CD14-positive monocyte (primary cell): ENCODE results near the gene E2F4. TPM values are rescaled to one million over a fixed set of nuclear protein-coding genes. Genes with fewer than 3 reads are reported as not detected.

Experiments used
- DNase-seq, 3 donors: peaks; one replicate each; pipeline ENCODE4 v3.0.0-alpha.2; 2011 to 2022
- H2AFZ ChIP-seq: 2 replicates; pipeline ENCODE4 v1.6.0; 2012; ENCODE audit warnings: mild to moderate bottlenecking, low read depth, low read length, inconsistent platforms; ENCODE audit not compliant: insufficient read depth, poor library complexity, severe bottlenecking
- H3K27ac ChIP-seq, 2 donors: 1 replicate in 1 of 2; 2 replicates in 1 of 2; pipeline ENCODE4 v1.5.1; 2012 to 2013; ENCODE audit warnings: low read length in 2 of 2, control low read depth in 1 of 2, inconsistent platforms in 1 of 2, low read depth in 1 of 2, mild to moderate bottlenecking in 1 of 2
- H3K27me3 ChIP-seq, 2 donors: one replicate each; pipeline versions ENCODE4 v1.6.0 to v1.6.1; 2011 to 2013; ENCODE audit warnings: low read length in 2 of 2; ENCODE audit not compliant: control insufficient read depth in 2 of 2, insufficient read depth in 2 of 2
- H3K36me3 ChIP-seq, 2 donors: replicated peaks in 1 of 2; 1 replicate in 1 of 2; 2 replicates in 1 of 2; pipeline versions ENCODE4 v1.5.1 to v1.6.1; 2012 to 2013; ENCODE audit warnings: low read length in 2 of 2, control low read depth in 1 of 2, inconsistent platforms in 1 of 2, mild to moderate bottlenecking in 1 of 2; ENCODE audit not compliant: insufficient read depth in 2 of 2, control insufficient read depth in 1 of 2
- H3K4me1 ChIP-seq, 2 donors: 1 replicate in 1 of 2; 2 replicates in 1 of 2; pipeline versions ENCODE4 v1.5.1 to v1.6.1; 2012 to 2013; ENCODE audit warnings: low read length in 2 of 2, control low read depth in 1 of 2, inconsistent platforms in 1 of 2, mild to moderate bottlenecking in 1 of 2, moderate library complexity in 1 of 2; ENCODE audit not compliant: insufficient read depth in 2 of 2, control insufficient read depth in 1 of 2
- H3K4me2 ChIP-seq: replicated peaks from 2 replicates; pipeline ENCODE3; 2012; ENCODE audit warnings: low read length, moderate library complexity, mild to moderate bottlenecking; ENCODE audit not compliant: poor library complexity, severe bottlenecking; ENCODE audit errors: extremely low read depth
- H3K4me3 ChIP-seq, 3 experiments: fragments of 200-600 bp in 1 of 3; sonication (generic) in 1 of 3; replicated peaks in 1 of 3; 1 replicate in 2 of 3; 2 replicates in 1 of 3; pipeline ENCODE4 v1.5.1; 2011 to 2013; ENCODE audit warnings: low read length in 3 of 3, mild to moderate bottlenecking in 3 of 3, control low read depth in 2 of 3, low read depth in 2 of 3, inconsistent platforms in 1 of 3, moderate library complexity in 1 of 3
- H3K79me2 ChIP-seq: 2 replicates; pipeline ENCODE4 v1.6.0; 2012; ENCODE audit warnings: mild to moderate bottlenecking, control low read depth, inconsistent platforms, low read length, moderate library complexity; ENCODE audit not compliant: insufficient read depth
- H3K9ac ChIP-seq: 2 replicates; pipeline ENCODE4 v1.6.0; 2017; ENCODE audit warnings: low read length, mild to moderate bottlenecking; ENCODE audit not compliant: insufficient read depth, poor library complexity, severe bottlenecking
- H3K9me3 ChIP-seq, 2 donors: replicated peaks in 1 of 2; 1 replicate in 1 of 2; 2 replicates in 1 of 2; pipeline versions ENCODE4 v1.5.1 to v1.6.1; 2012 to 2013; ENCODE audit warnings: low read length in 2 of 2, control low read depth in 1 of 2; ENCODE audit not compliant: control insufficient read depth in 1 of 2, insufficient read depth in 1 of 2
- H4K20me1 ChIP-seq: 2 replicates; pipeline ENCODE4 v1.6.0; 2012; ENCODE audit warnings: mild to moderate bottlenecking, low read length, control low read depth, moderate library complexity; ENCODE audit not compliant: insufficient read depth
- H3K27ac Mint-ChIP-seq, 7 donors: one replicate each; pipeline ENCODE4 v1.8.0; 2020; ENCODE audit warnings: mild to moderate bottlenecking in 7 of 7, mixed read lengths in 7 of 7, moderate library complexity in 6 of 7, inconsistent platforms in 2 of 7
- H3K27me3 Mint-ChIP-seq, 3 donors: one replicate each; pipeline ENCODE4 v1.8.0; 2021 to 2022; ENCODE audit warnings: low read depth in 3 of 3, mild to moderate bottlenecking in 3 of 3, mixed read lengths in 3 of 3, moderate library complexity in 3 of 3, inconsistent platforms in 1 of 3
- H3K36me3 Mint-ChIP-seq, 2 donors: one replicate each; pipeline ENCODE4 v1.8.0; 2020; ENCODE audit warnings: mixed read lengths in 2 of 2, inconsistent platforms in 1 of 2, mild to moderate bottlenecking in 1 of 2
- H3K4me1 Mint-ChIP-seq: one replicate; pipeline ENCODE4 v1.8.0; 2020; ENCODE audit warnings: mild to moderate bottlenecking, mixed read lengths
- H3K4me3 Mint-ChIP-seq, 2 donors: one replicate each; pipeline ENCODE4 v1.8.0; 2020; ENCODE audit warnings: mild to moderate bottlenecking in 2 of 2, mixed read lengths in 2 of 2, moderate library complexity in 1 of 2
- H3K9me3 Mint-ChIP-seq, 7 donors: one replicate each; pipeline ENCODE4 v1.8.0; 2020 to 2022; ENCODE audit warnings: mixed read lengths in 7 of 7, mild to moderate bottlenecking in 6 of 7, moderate library complexity in 6 of 7, inconsistent platforms in 2 of 7
- WGBS: methylation state at CpG from one replicate; pipeline ENCODE4 v1.1.5; 2013; ENCODE audit warnings: missing lambda C conversion rate; ENCODE audit not compliant: insufficient coverage; 5-methylcytosine and 5-hydroxymethylcytosine counted together
- intact Hi-C, 2 donors: fragments of 100-400 bp; cut with micrococcal nuclease; formaldehyde crosslinking; loops; one replicate each; pipeline versions ENCODE4 v1.15.0 to v1.15.1; 2023
- polyA plus RNA-seq, 3 donors: library from polyadenylated mRNA; depleted of rRNA in 1 of 3; unstranded in 2 of 3; stranded (reverse) in 1 of 3; fragments of 300-500 nt in 2 of 3; fragments of >200 nt in 1 of 3; fragmentation: Illumina TruSeq in 2 of 3; gene quantifications; 1 replicate in 2 of 3; 2 replicates in 1 of 3; pipeline ENCODE4 v1.2.3, GENCODE V29; 2012 to 2021
- TF ChIP-seq, protein P1 (sequence below): fragments of 200-600 bp; IDR thresholded peaks from one replicate; pipeline ENCODE4 v1.8.0; 2022; ENCODE audit warnings: antibody characterized with exemption, mild to moderate bottlenecking

E2F4 gene
- polyA plus RNA-seq, 3 donors: 53.1 to 191 (median 61.5) TPM

GRCh38 chr16:67169011-67169451 lies 22.9 kb upstream of the E2F4 start:
- Mint-ChIP-seq H3K9me3 (peaks cover 0 to 17% (median 11%) of the 10 kb centered on the region in 7 donors), H3K4me3 (peak overlapping the region in 1 of 2 donors; percentile 94), H3K4me1 (peaks cover 57% of the 10 kb centered on the region), H3K27me3 (peaks cover 60 to 90% (median 77%) of the 10 kb centered on the region in 3 donors), H3K27ac (no peak overlapping the region), H3K36me3 (peaks cover 18% of the 10 kb centered on the region in 2 donors)
- no peak for DNase-seq
- Histone ChIP-seq H3K27ac (no peak overlapping the region), H3K9ac (no peak overlapping the region), H2AFZ (no peak overlapping the region), H3K4me3 (no peak overlapping the region), H3K36me3 (no peaks in the 10 kb centered on the region), H4K20me1 (peaks cover 22% of the 10 kb centered on the region), H3K4me2 (no peak overlapping the region), H3K4me1 (peaks cover 62 to 66% of the 10 kb centered on the region in 2 donors), H3K79me2 (no peaks in the 10 kb centered on the region), H3K27me3 (peaks cover 27 to 64% of the 10 kb centered on the region in 2 donors), H3K9me3 (peaks cover 0 to 21% of the 10 kb centered on the region in 2 donors)
- intact Hi-C loops: no loop called here
- TF ChIP-seq, protein P1, sequence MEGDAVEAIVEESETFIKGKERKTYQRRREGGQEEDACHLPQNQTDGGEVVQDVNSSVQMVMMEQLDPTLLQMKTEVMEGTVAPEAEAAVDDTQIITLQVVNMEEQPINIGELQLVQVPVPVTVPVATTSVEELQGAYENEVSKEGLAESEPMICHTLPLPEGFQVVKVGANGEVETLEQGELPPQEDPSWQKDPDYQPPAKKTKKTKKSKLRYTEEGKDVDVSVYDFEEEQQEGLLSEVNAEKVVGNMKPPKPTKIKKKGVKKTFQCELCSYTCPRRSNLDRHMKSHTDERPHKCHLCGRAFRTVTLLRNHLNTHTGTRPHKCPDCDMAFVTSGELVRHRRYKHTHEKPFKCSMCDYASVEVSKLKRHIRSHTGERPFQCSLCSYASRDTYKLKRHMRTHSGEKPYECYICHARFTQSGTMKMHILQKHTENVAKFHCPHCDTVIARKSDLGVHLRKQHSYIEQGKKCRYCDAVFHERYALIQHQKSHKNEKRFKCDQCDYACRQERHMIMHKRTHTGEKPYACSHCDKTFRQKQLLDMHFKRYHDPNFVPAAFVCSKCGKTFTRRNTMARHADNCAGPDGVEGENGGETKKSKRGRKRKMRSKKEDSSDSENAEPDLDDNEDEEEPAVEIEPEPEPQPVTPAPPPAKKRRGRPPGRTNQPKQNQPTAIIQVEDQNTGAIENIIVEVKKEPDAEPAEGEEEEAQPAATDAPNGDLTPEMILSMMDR: no peak
- 83% methylated on average over 5 of the region's 9 CpGs for WGBS

GRCh38 chr16:67169642-67170167 lies 22.2 kb upstream of the E2F4 start:
- no peak for DNase-seq
- H3K27me3 ChIP-seq: peaks cover 26 to 63% of the 10 kb centered on the region in 2 donors
- peaks cover 18% of the 10 kb centered on the region in 2 donors for H3K36me3 Mint-ChIP-seq
- H2AFZ ChIP-seq: peak overlapping the region; percentile 61
- peaks cover 64 to 66% of the 10 kb centered on the region in 2 donors for H3K4me1 ChIP-seq
- peak overlapping the region; percentile 28 to 68 (median 53) for H3K4me3 ChIP-seq
- peak overlapping the region; percentile 1 for H3K9ac ChIP-seq
- intact Hi-C loops: no loop called here
- WGBS: 5% methylated on average over 18 of the region's 24 CpGs
- H3K27me3 Mint-ChIP-seq: peaks cover 59 to 90% (median 74%) of the 10 kb centered on the region in 3 donors
- peak overlapping the region; percentile 43 to 87 (median 82) for H3K27ac Mint-ChIP-seq
- H3K9me3 Mint-ChIP-seq: peaks cover 0 to 14% (median 8%) of the 10 kb centered on the region in 7 donors
- H4K20me1 ChIP-seq: peaks cover 19% of the 10 kb centered on the region
- H3K27ac ChIP-seq: peak overlapping the region in 1 of 2 donors; percentile 72
- no peaks in the 10 kb centered on the region for H3K79me2 ChIP-seq
- peak overlapping the region; percentile 83 for H3K4me2 ChIP-seq
- H3K36me3 ChIP-seq: no peaks in the 10 kb centered on the region
- H3K4me1 Mint-ChIP-seq: peaks cover 54% of the 10 kb centered on the region
- H3K9me3 ChIP-seq: peaks cover 0 to 17% of the 10 kb centered on the region in 2 donors
- TF ChIP-seq, protein P1: peak; percentile 69
- peak overlapping the region; percentile 81 to 94 for H3K4me3 Mint-ChIP-seq
